HG02798 (cell line): ENCODE data around the gene DHRSX.
"Not testable (repeated sequence)": the region's sequence is repeated elsewhere in the genome, so short reads cannot be mapped to it uniquely, and the experiment has no call there.

ENCODE experiments used
- ATAC-seq: cut with Tn5 transposase; IDR thresholded peaks from one replicate; pipeline ENCODE4 v1.9.1; 2021; ENCODE audit warnings: mild to moderate bottlenecking; ENCODE audit not compliant: unreplicated experiment, poor library complexity

Gene DHRSX

DNA sequence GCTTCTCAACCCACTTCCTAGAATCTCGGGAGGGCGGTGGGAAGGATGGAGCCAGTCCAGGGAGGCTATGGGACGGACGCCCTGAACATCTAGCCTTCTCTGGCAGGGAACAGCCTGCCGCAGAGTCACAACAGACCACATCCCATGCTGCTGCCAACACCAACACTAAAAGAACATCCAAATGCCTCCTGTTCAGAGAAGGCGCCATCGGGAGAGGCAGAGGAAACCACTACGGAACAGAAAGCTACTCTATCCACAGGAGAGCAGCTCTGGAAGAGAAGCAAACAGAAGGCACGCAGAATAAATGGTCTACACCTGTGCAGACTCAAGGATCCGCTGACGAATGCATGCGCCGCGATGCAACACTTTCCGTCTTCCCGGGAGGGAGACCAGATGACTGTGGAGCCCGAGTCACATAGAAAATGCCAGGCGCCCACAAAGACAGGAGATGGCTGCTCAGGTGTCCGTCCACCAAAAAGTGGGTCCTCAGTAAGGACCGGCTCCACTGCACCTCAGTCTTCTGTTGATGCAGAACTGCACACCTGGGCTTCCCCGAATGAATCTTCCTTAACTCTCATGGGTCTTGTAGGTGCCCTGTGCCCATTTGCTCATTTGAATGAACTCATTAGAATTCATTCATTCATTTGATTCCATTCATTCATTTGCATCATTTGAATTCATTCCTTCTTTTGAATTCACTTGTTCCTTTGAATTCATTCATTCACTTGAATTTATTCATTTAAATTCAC lies 217.5 kb downstream of the DHRSX start:
- no peak for ATAC-seq

DNA sequence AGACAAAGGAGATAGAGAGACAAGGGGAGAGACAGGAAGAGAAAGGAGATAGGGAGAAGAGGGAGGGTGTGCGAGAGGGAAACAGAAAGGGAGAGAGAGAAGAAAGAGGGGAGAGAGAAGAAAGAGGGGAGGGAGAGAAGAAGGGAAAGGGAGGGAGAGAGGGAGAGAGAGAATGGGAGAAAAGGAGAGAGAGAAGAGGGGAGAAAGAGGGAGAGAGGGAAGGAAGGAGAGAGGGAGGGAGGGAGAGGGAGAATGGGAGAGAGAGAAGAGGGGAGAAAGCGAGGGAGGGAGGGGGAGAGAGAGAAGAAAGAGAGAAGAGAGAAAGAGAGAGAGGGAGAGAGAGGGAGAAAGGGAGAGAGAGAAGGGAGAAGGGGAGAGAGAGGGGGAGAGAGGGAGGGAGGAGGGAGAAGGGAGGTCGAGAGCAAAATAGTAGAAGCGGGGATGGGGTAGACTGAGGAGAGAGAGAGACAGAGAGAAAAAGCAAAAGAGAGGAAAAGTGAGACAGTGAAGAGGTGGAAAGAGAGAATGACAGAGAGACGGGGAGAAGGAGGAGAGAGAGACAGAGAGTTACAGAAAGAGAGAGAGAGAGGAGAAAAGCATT lies 218.2 kb downstream of the DHRSX start:
- ATAC-seq = no peak

- no peak for ATAC-seq
These were observed 228.4 kb downstream of the DHRSX start for GRCh38 chrX:2272337-2272736.

DNA sequence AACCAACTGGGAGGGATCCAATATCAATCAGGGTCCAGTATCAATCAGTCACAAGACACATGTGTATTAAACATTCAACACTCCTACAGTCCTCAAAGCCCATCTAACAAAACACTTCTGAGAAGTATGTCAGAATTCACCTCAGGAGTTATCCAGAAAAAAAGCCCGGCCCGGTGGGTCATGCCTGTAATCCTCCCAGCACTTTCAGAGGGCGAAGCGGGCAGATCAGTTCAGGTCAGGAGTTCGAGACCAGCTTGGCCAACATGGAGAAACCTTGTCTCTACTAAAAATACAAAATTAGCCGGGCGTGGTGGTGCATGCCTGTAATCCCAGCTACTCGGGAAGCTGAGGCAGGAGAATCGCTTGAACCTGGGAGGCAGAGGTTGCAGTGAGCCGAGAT lies 229.2 kb downstream of the DHRSX start:
- not testable (repeated sequence) for ATAC-seq

GRCh38 chrX:2270783-2271182 lies 230.0 kb downstream of the DHRSX start:
- ATAC-seq = not testable (repeated sequence)

GRCh38 chrX:2267890-2268289 lies 232.9 kb downstream of the DHRSX start:
- no peak for ATAC-seq

DNA sequence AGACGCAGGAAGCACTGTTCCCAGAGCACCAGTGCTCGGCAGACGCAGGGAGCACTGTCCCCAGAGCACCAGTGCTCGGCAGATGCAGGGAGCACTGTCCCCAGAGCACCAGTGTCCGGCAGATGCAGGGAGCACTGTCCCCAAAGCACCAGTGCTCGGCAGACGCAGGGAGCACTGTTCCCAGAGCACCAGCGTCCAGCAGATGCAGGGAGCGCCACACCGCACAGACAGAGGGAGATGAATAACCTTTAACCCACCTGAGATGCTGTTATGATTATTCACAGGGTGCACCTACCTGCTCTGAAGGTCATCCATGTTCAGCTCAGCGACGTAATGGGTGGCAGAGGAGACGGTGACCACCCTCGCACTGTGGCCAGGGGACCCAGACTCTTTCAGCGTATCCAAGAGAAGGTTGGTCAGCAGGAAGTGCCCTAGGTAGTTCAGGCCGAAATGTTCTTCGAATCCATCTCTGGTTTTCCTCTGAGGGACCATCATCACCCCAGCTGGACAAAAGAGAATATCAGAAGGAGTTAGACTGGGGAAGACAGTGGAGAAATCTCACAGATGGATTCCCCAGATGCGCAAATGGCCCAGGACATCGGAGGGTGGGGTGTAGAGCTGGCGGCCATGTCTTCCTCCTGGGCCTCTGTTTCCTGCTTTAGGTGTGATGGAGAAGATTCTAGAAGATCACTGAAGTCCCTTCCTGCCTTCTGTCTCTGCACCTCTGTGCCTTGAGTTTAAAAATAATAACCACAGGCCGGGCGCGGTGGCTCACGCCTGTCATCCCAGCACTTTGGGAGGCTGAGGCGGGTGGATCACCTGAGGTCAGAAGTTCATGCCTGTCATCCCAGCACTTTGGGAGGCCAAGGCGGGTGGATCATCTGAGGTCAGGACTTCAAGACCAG lies 234.1 kb downstream of the DHRSX start:
- no peak for ATAC-seq

- not testable (repeated sequence) for ATAC-seq
These were observed 234.9 kb downstream of the DHRSX start for GRCh38 chrX:2265658-2266444.

- no peak for ATAC-seq
These were observed 236.4 kb downstream of the DHRSX start for GRCh38 chrX:2264179-2265030.

- no peak for ATAC-seq
These were observed 237.6 kb downstream of the DHRSX start for GRCh38 chrX:2263203-2263602.

DNA sequence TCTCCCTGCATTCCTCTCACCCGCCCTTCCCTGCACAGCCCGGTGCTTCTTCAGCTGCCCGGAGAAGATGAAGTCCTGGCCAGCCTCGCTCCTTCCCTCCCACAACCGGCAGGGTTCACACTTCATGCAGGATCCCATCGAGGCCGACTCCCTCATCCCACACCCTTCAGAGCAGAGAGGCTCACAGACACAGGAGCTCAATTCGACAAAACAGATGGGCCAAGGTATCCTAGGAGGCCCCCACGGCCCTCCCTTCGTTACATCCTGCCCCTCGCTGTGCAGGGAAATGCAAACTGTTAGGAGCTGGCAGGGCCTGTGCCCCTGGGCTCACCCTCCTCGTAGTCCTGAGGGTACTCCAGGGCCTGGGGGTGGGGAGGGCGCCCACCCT lies 238.1 kb downstream of the DHRSX start:
- no peak for ATAC-seq

DNA sequence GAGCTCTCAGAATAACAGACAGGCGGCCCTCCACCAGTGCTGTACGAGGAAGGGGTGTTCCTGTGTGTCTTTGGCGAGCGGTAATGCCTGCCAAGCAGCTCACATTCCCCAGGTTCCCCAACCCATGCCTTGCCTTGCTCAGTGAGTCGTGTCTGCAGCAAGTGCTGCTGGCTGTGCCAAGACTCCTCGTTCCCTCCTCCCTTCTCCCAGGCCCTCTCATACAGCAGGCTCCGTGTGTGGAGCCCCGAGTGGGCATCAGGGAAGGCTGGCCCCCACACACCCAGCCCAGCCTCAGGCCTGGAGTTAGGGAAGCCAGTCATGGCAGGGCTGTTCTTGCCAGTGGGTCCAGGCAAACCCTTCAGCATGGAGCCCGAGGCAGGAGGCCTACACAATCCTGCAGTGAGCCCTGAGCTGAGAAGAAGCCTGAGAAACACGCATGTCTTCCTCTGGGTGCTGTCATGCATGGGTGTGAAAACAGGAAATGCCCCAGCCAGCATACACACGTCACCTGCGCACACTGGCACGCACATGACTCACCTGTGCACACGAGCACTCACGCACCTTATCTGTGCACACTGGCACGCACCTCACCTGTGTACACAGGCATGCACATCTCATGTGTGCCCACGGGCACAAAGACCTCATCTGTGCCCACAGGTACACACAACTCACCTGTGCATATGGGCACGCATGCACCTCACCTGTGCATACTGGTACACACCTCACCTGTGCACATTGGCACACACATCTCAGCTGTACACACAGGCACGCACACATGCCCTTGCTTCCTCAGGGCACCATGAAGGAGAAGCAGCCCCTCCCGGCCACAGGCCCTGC lies 238.7 kb downstream of the DHRSX start:
- no peak for ATAC-seq

GRCh38 chrX:2252331-2253065 lies 248.3 kb downstream of the DHRSX start:
- ATAC-seq = no peak

- no peak for ATAC-seq
These were observed 249.6 kb downstream of the DHRSX start for GRCh38 chrX:2251211-2251610.

DNA sequence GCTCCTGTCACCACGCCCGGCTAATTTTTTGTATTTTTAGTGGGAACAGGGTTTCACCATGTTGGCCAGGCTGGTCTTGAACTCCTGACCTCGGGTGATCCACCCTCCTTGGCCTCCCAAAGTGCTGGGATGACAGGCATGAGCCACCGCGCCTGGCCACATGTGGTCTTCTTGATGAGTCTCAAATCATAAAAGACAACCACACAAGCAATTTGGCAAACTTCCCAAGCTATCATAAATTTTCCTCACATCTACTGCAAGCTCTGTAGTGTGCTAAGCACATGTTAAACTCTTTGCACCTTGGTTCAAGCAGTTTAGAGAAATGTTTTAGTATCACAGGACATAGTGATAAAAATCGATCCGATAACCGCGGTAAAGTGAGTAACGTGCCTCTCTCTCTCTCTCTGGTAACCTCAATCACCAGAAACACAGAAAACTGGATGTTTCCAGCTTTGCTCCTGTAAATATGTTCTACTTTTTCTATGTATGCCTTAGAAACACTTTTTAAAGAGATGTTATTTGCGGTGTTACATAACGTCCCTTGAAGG lies 256.8 kb downstream of the DHRSX start:
- ATAC-seq = no peak

GRCh38 chrX:2242980-2243379 lies 257.8 kb downstream of the DHRSX start:
- no peak for ATAC-seq

DNA sequence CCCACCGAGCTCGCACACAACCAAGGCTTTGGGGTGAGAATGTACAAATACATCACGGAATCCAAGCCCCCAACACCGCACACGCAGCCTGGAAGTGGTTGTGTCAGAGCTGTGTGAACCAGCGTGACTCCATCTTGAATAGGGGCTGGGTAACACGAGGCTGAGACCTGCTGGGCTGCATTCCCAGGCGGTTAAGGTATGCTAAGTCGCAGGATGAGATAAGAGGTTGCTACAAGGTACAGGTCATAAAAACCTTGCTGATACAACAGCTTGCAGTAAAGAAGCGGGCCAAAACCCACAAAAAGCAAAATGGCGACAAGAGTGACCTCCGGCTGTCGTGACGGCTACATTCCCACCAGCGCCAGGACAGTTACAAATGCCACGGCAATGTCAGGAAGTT lies 258.4 kb downstream of the DHRSX start:
- ATAC-seq = no peak

- ATAC-seq = not testable (repeated sequence)
These were observed 259.3 kb downstream of the DHRSX start for GRCh38 chrX:2241496-2241895.
